NK-92 (cell line): ENCODE measurements around the gene FKBP4.

Experiments
- DNase-seq: peaks from one replicate; lab custom pipeline; 2025; ENCODE audit not compliant: unreplicated experiment; lab: John Stamatoyannopoulos, UW

FKBP4 gene

GRCh38 chr12:2844786-2845185, 50.0 kb downstream of the FKBP4 start:
- DNase-seq, result no peak

DNA sequence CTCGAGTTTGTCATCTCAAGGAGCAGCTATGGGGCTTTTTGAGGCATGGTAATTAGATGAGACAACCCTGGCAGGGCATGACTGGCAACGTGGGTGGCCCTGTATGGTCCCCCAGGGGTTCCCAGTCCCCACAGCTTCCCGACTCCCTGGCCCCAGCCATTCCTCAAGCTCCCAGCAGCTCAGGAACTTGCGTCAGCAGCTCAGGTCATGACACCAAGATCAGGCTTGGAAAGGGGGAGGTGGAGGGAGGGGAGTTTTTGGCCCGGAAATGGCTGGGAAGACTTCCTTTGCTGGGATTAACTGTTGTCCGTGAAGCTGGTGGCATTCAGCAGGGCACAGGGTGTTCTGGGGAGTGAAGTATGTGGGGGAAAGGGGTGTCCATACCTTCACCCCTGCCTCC, 50.5 kb downstream of the FKBP4 start:
- no peak for DNase-seq

- DNase-seq, result no peak
These were observed 57.2 kb downstream of the FKBP4 start for GRCh38 chr12:2851931-2852330.

- DNase-seq, result no peak
These were observed 58.9 kb downstream of the FKBP4 start for GRCh38 chr12:2853626-2854025.
